GM19395 (cell line): ENCODE data around the gene RBCK1.
A peak's percentile ranks its signal among the peaks of the same experiment; 100 is the strongest.
"Not testable (repeated sequence)": the region's sequence is repeated elsewhere in the genome, so short reads cannot be mapped to it uniquely, and the experiment has no call there.

Experiments
- ATAC-seq: cut with Tn5 transposase; IDR thresholded peaks from one replicate; pipeline ENCODE4 v1.9.1; 2021; ENCODE audit warnings: mild to moderate bottlenecking, moderate library complexity; ENCODE audit not compliant: unreplicated experiment

The RBCK1 gene

DNA sequence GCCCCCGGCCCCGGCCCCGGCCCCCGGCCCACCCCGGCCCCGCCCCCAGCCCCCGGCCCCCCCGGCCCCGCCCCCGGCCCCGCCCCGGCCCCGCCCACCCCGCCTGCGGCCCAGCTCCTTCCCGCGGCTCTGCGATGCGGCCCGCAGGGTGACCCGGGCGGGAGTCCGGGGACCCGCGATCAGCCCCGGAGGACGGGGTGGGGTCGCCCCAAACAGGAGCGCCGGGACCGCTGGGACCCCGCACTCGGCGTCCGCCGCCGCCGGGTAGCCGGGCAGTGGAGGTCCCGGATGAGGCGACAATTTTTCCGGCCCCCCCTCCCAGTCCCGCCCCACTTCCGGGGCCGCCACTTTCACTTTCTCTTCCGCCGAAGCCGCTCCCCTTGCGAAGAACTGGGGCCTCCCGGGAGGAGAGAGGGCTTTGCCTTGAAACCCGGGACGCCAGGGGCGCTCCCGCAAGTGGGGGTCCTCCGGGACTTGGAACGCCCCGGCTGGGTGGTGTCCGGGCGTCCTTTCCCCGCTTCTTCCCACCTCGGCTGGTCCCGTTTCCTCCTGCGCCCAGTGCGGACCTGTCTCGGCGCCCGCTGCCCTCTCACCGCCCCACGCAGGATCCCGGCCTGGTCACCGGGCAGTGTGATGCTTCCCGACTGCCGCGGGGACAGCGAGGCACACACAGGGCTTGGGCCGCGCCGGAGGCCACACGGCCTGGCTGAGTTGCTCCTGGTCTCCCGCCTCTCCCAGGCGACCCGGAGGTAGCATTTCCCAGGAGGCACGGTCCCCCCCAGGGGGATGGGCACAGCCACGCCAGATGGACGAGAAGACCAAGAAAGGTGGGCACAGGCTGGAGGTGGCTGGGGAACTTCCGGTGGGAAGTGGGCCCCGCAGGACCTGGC lies at the start of gene RBCK1:
RBCK1 (plus strand) TSS at position 347 of the 890 bp plus-strand sequence; CDS start at position 806, 459 bp downstream.
- ATAC-seq, result peak; percentile 75

DNA sequence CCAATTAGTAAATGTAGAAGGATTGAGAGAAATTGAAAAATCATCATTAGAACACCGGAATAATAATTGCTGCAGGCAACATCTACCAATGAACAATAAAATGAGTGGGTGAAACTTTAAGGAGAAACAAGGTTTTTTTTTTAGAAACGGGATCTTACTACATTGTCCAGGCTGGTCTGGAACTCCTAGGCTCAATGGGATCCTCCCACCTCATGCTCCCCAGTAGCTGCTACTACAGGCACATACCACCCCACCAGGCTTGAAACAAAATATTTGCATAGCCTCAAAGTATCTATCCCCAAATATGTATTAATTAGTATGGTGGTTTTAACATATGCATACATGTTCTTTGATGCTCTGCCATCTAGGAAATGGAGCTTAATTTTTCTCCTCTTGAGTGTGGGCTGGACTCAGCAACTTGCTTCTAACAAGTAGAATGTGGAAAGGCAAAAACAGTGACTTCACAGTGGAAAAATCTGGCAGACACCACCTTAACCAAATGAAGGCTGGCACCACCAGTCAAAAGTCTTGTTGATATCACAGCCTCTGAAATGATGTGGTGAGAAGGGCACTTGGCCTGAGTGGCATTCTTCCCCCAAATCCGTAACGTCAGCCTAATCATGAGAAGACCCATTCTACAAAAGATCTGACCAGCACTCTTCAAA lies 49.1 kb upstream of the RBCK1 start:
- no peak for ATAC-seq

GRCh38 chr20:361561-361960 lies 46.5 kb upstream of the RBCK1 start:
- no peak for ATAC-seq

DNA sequence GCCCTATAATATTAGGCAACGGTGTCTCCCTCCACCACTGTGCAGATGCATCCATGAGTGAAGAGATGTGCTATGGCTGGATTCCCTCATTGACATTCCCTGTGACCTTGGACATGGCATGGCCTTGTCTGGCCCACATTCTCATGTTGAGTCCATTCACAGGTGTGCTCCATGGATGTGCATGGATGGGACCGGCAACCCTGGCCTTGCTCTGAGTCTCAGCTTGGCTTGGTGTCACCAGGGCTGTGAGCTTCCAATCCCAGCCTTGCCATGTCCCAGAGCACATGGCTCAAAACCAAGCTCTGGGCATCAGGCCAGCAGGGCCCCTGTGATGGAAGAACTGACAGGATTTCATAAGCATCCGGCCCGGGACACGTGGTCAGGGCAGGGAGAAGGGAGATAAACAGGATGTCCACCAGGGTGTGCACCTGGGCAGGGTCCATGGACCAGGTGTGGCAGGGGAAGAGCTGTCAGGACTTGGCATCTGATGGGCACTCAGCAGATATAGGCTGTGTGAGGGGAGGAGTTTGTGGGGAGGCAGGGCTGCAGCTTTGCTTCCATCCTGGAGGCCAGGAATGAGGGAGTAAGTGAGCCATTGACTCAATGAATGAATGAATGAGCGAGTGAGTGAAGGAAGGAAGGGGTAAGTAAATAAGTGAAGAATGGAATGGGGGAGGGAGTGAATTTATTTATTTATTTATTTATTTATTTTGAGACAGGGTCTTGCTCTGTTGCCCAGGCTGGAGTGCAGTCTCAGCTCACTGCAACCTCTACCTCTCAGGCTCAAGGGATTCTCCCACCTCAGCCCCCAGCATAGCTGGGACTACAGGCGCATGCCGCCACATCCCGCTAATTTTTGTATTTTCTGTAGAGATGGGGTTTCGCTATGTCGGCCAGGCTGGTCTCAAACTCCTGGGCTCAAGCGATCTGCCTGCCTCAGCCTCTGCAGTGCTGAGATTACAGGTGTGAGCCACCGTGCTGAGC lies 45.5 kb upstream of the RBCK1 start:
- no peak for ATAC-seq

GRCh38 chr20:363319-364078 lies 44.6 kb upstream of the RBCK1 start:
- ATAC-seq, result no peak

- ATAC-seq, result no peak
Observed at GRCh38 chr20:364905-365794, 42.9 kb upstream of the RBCK1 start.

- no peak for ATAC-seq
Observed at GRCh38 chr20:366041-366718, 41.9 kb upstream of the RBCK1 start.

DNA sequence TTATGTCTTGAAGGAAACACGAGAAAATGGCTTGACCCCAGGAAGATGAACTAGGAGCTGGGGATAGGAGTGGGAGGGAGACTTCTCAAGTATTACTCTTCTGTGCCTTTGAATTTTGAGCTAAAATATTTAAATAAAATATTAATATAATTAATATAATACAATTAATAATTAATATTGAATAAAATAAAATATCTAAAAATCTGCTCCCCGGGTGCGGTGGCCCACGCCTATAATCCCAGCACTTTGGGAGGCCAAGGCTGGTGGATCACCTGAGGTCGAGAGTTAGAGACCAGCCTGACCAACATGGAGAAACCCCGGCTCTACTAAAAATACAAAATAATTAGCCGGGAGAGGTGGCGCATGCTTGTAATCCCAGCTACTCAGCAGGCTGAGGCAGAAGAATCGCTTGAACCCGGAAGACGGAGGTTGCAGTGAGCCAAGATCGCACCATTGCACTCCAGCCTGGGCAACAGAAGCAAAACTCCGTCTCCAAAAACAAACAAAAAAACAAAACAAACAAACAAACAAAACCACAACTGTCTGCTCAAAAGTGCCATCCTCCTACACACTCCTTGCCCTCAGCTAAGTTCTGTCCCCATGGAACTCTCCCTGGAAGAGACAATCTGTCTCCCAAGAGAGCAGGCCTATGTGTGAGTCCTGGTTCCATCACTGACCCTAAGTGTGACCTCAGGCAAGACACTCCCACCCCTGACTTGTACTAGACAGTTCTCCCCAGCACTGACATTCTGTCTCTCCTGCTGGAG lies 41.2 kb upstream of the RBCK1 start:
- ATAC-seq, result no peak

GRCh38 chr20:367486-367887 lies 40.6 kb upstream of the RBCK1 start:
- ATAC-seq, result no peak

GRCh38 chr20:368915-369314 lies 39.2 kb upstream of the RBCK1 start:
- ATAC-seq, result no peak

- ATAC-seq, result no peak
Observed at GRCh38 chr20:370151-370600, 37.9 kb upstream of the RBCK1 start.

- ATAC-seq, result no peak
Observed at GRCh38 chr20:370977-371754, 36.9 kb upstream of the RBCK1 start.

GRCh38 chr20:371755-372542 lies 36.1 kb upstream of the RBCK1 start:
- no peak for ATAC-seq

DNA sequence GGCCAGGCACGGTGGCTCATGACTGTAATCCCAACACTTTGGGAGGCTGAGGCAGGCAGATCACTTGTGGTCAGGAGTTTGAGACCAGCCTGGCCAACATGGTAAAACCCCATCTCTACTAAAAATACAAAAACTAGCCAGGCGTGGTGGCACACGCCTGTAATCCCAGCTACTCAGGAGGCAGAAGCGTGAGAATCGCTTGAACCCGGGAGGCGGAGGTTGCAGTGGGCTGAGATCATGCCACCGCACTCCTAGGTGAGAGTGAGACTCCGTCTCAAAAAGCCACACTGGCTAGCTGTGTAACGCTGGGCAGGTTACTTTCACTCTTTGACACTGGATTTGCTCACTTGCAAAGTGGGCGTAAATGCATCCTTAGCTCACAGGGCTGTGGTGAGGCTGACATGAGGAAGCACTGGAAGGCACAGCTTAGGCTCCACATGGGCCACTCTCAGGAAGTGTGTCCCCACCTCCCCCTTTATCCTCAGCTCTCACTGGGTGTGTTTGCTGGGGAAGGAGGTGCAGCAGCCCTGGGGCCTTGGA lies 35.5 kb upstream of the RBCK1 start:
- ATAC-seq, result not testable (repeated sequence)

- ATAC-seq, result no peak
Observed at GRCh38 chr20:373171-373890, 34.8 kb upstream of the RBCK1 start.
